Gastrocnemius medialis (tissue), 4 donors: ENCODE measurements around the gene MAP2K5.

Experiments used
- POLR2A ChIP-seq, 2 donors: fragments of 450-650 bp; IDR thresholded peaks; one replicate each; pipeline ENCODE4 v1.6.1; 2017; ENCODE audit warnings: antibody characterized with exemption in 2 of 2, mild to moderate bottlenecking in 2 of 2, moderate library complexity in 2 of 2
- TF ChIP-seq, protein P1 (sequence below), 5 experiments: fragments of 450-650 bp in 3 of 5; fragments of 200-600 bp in 2 of 5; sonication (generic) in 2 of 5; IDR thresholded peaks in 4 of 5; conservative IDR thresholded peaks in 1 of 5; 1 replicate in 4 of 5; 2 replicates in 1 of 5; pipeline ENCODE4 v1.5.1; 2016 to 2019; ENCODE audit warnings: antibody characterized with exemption in 5 of 5, mild to moderate bottlenecking in 3 of 5, moderate library complexity in 3 of 5

GRCh38 chr15:67820992-67821783 is 278.7 kb downstream of the MAP2K5 start:
- TF ChIP-seq, protein P1, sequence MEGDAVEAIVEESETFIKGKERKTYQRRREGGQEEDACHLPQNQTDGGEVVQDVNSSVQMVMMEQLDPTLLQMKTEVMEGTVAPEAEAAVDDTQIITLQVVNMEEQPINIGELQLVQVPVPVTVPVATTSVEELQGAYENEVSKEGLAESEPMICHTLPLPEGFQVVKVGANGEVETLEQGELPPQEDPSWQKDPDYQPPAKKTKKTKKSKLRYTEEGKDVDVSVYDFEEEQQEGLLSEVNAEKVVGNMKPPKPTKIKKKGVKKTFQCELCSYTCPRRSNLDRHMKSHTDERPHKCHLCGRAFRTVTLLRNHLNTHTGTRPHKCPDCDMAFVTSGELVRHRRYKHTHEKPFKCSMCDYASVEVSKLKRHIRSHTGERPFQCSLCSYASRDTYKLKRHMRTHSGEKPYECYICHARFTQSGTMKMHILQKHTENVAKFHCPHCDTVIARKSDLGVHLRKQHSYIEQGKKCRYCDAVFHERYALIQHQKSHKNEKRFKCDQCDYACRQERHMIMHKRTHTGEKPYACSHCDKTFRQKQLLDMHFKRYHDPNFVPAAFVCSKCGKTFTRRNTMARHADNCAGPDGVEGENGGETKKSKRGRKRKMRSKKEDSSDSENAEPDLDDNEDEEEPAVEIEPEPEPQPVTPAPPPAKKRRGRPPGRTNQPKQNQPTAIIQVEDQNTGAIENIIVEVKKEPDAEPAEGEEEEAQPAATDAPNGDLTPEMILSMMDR (IDR thresholded peaks at IDR 0.05 in 4 of 5, conservative IDR thresholded peaks at IDR 0.05 in 1 of 5) = no peak
- TF ChIP-seq POLR2A (IDR thresholded peaks at IDR 0.05) = no peak
